Hepatocyte (in vitro differentiated cells): ENCODE results near the gene ENPP7.
"Not testable (repeated sequence)": the region's sequence is repeated elsewhere in the genome, so short reads cannot be mapped to it uniquely, and the experiment has no call there.

Source experiments
- CTCF ChIP-seq: fragments of 200-600 bp; sonication (generic); IDR thresholded peaks from 2 replicates; pipeline ENCODE4 v1.5.1; 2016; ENCODE audit warnings: antibody characterized with exemption, mild to moderate bottlenecking; ENCODE audit not compliant: poor library complexity
- EZH2phosphoT487 ChIP-seq: fragments of 200-600 bp; sonication (generic); IDR thresholded peaks from one replicate; pipeline ENCODE4 v1.6.1; 2018; ENCODE audit warnings: antibody characterized with exemption, mild to moderate bottlenecking, low read depth, moderate library complexity; ENCODE audit not compliant: unreplicated experiment, severe bottlenecking

- TF ChIP-seq CTCF, EZH2phosphoT487: not testable (repeated sequence)
Observed at GRCh38 chr17:79772726-79773125, 42.0 kb downstream of the ENPP7 start.
